SK-N-SH treated with all-trans-retinoic acid at 6 μM for 48 hours (cell line): ENCODE data around the gene TMEM135.

Experiments
- ARNTL ChIP-seq: fragments of 450-650 bp; formaldehyde crosslinking; IDR thresholded peaks from 2 replicates; pipeline ENCODE4 v1.5.0; 2020; ENCODE audit warnings: low read depth, mild to moderate bottlenecking, moderate library complexity, borderline replicate concordance
- BACH2 ChIP-seq: fragments of 250-450 bp; sonication (Bioruptor Pico); IDR thresholded peaks from 2 replicates; pipeline ENCODE4 v1.9.0; 2021; ENCODE audit warnings: mild to moderate bottlenecking, borderline replicate concordance
- ESRRG ChIP-seq: fragments of 250-450 bp; sonication (Bioruptor Pico); IDR thresholded peaks from 2 replicates; pipeline ENCODE4 v1.6.1; 2021; ENCODE audit warnings: mild to moderate bottlenecking
- GLIS3 ChIP-seq: fragments of 250-450 bp; sonication (Bioruptor Pico); IDR thresholded peaks from 2 replicates; pipeline ENCODE4 v1.5.0; 2020; ENCODE audit warnings: mild to moderate bottlenecking, moderate library complexity
- PATZ1 ChIP-seq: fragments of 250-450 bp; sonication (Bioruptor Pico); IDR thresholded peaks from 2 replicates; pipeline ENCODE4 v1.8.0; 2020; ENCODE audit warnings: mild to moderate bottlenecking, moderate library complexity, borderline replicate concordance
- POU6F1 ChIP-seq: fragments of 250-450 bp; sonication (Bioruptor Pico); IDR thresholded peaks from 2 replicates; pipeline ENCODE4 v1.8.0; 2021; ENCODE audit warnings: low read depth, mild to moderate bottlenecking, moderate library complexity, borderline replicate concordance
- PPARA ChIP-seq: fragments of 250-450 bp; sonication (Bioruptor Pico); IDR thresholded peaks from 2 replicates; pipeline ENCODE4 v1.5.0; 2020; ENCODE audit warnings: mild to moderate bottlenecking, borderline replicate concordance
- RARB ChIP-seq: fragments of 250-450 bp; sonication (Bioruptor Pico); IDR thresholded peaks from 2 replicates; pipeline ENCODE4 v1.8.0; 2021; ENCODE audit warnings: mild to moderate bottlenecking, moderate library complexity
- SNAI2 ChIP-seq: fragments of 250-450 bp; sonication (Bioruptor Pico); IDR thresholded peaks from 2 replicates; pipeline ENCODE4 v1.5.0; 2020; ENCODE audit warnings: mild to moderate bottlenecking, moderate library complexity
- ZC3H10 ChIP-seq: fragments of 250-450 bp; sonication (Bioruptor Pico); IDR thresholded peaks from 2 replicates; pipeline ENCODE4 v1.5.1; 2021; ENCODE audit warnings: mild to moderate bottlenecking, moderate library complexity
- ZFP3 ChIP-seq: fragments of 250-450 bp; sonication (Bioruptor Pico); IDR thresholded peaks from 2 replicates; pipeline ENCODE4 v1.5.0; 2020; ENCODE audit warnings: mild to moderate bottlenecking, moderate library complexity
- ZFP30 ChIP-seq: fragments of 450-650 bp; formaldehyde crosslinking; IDR thresholded peaks from 2 replicates; pipeline ENCODE4 v1.5.0; 2022; ENCODE audit warnings: mild to moderate bottlenecking, moderate library complexity
- ZNF565 ChIP-seq: fragments of 450-650 bp; formaldehyde crosslinking; conservative IDR thresholded peaks from 2 replicates; pipeline ENCODE4 v1.5.0; 2020; ENCODE audit warnings: low read depth, mild to moderate bottlenecking, moderate library complexity
- ZNF70 ChIP-seq: fragments of 450-650 bp; formaldehyde crosslinking; IDR thresholded peaks from 2 replicates; pipeline ENCODE4 v1.5.0; 2020; ENCODE audit warnings: mild to moderate bottlenecking, moderate library complexity

GRCh38 chr11:87141980-87142514, 104.3 kb downstream of the TMEM135 start:
- TF ChIP-seq GLIS3 (no peak), ARNTL (CRISPR knock-in tag) (no peak), BACH2 (CRISPR knock-in tag) (no peak), RARB (CRISPR knock-in tag) (no peak), ESRRG (no peak), ZC3H10 (CRISPR knock-in tag) (no peak), POU6F1 (no peak), ZNF70 (CRISPR knock-in tag) (no peak), SNAI2 (no peak), ZFP30 (CRISPR knock-in tag) (no peak), ZFP3 (CRISPR knock-in tag) (no peak), ZNF565 (no peak), PPARA (CRISPR knock-in tag) (no peak), PATZ1 (CRISPR knock-in tag) (no peak)
